Cardiac muscle cell (in vitro differentiated cells and primary cell): ENCODE data around the gene STPG2. TPM values are rescaled to one million over a fixed set of nuclear protein-coding genes. Genes with fewer than 3 reads are reported as not detected.

Experiments used
- DNase-seq, 2 donors: peaks; one replicate each; pipeline versions ENCODE4 v3.0.0 to v3.0.0-alpha.2; 2010 to 2017; ENCODE audit warnings: low read depth in 1 of 2, low spot score in 1 of 2
- H3K27ac ChIP-seq: fragments of 200-600 bp; sonication (generic); 2 replicates; pipeline ENCODE4 v1.5.1; 2016
- H3K27me3 ChIP-seq: fragments of 200-600 bp; sonication (generic); 2 replicates; pipeline ENCODE4 v1.6.0; 2016; ENCODE audit warnings: control low read depth
- H3K36me3 ChIP-seq: fragments of 200-600 bp; sonication (generic); 2 replicates; pipeline ENCODE4 v1.5.1; 2016; ENCODE audit warnings: control low read depth
- H3K4me1 ChIP-seq: fragments of 200-600 bp; sonication (generic); 2 replicates; pipeline ENCODE4 v1.8.1; 2017; ENCODE audit warnings: low read depth, mild to moderate bottlenecking, mixed run types
- H3K4me3 ChIP-seq: fragments of 200-600 bp; sonication (generic); 2 replicates; pipeline ENCODE4 v1.5.1; 2016; ENCODE audit warnings: mild to moderate bottlenecking
- H3K9me3 ChIP-seq: fragments of 200-600 bp; sonication (generic); 2 replicates; pipeline ENCODE4 v1.5.1; 2017; ENCODE audit warnings: low read depth, mild to moderate bottlenecking, control low read depth
- CTCF ChIP-seq: IDR thresholded peaks from 2 replicates; pipeline ENCODE4 v1.5.1; 2012; ENCODE audit warnings: low read depth, mild to moderate bottlenecking, low read length
- polyA plus RNA-seq: library from polyadenylated mRNA; unstranded; fragments of >200 nt; fragmentation: Nextera tagmentation; extraction: Ambion mirVana; gene quantifications from 2 replicates; pipeline ENCODE4 v1.2.1, GENCODE V29; 2016
- total RNA-seq: library from RNA; depleted of rRNA; stranded (reverse); fragments of >200 nt; gene quantifications from 2 replicates; pipeline ENCODE4 v1.2.3, GENCODE V29; 2016

Gene STPG2
- total and polyA plus RNA-seq, 2 experiments from 2014 or later = 0.20 to 0.30 TPM

GRCh38 chr4:97952763-97953162 is 190.5 kb downstream of the STPG2 start:
- Histone ChIP-seq H3K27me3 (no peaks in the 10 kb centered on the region), H3K36me3 (no peaks in the 10 kb centered on the region), H3K4me1 (no peaks in the 10 kb centered on the region), H3K9me3 (no peaks in the 10 kb centered on the region), H3K27ac (no peak overlapping the region), H3K4me3 (no peak overlapping the region)
- no peak for DNase-seq
- no peak for TF ChIP-seq CTCF

- no peak for TF ChIP-seq CTCF
- Histone ChIP-seq H3K4me3 (no peak overlapping the region), H3K27me3 (no peaks in the 10 kb centered on the region), H3K36me3 (no peaks in the 10 kb centered on the region), H3K9me3 (no peaks in the 10 kb centered on the region), H3K4me1 (no peaks in the 10 kb centered on the region), H3K27ac (no peak overlapping the region)
- no peak for DNase-seq
Measured at GRCh38 chr4:97950836-97951235, 192.4 kb downstream of the STPG2 start.

- Histone ChIP-seq H3K4me3 (no peak overlapping the region), H3K9me3 (no peaks in the 10 kb centered on the region), H3K27ac (no peak overlapping the region), H3K36me3 (no peaks in the 10 kb centered on the region), H3K4me1 (no peaks in the 10 kb centered on the region), H3K27me3 (no peaks in the 10 kb centered on the region)
- no peak for DNase-seq
- no peak for TF ChIP-seq CTCF
Measured at GRCh38 chr4:97942951-97943350, 200.3 kb downstream of the STPG2 start.

- no peak overlapping the region for H3K27ac ChIP-seq
- H3K9me3 ChIP-seq = no peaks in the 10 kb centered on the region
- H3K4me3 ChIP-seq = no peak overlapping the region
- no peak for DNase-seq
- H3K36me3 ChIP-seq = no peaks in the 10 kb centered on the region
- no peak for TF ChIP-seq CTCF
- no peaks in the 10 kb centered on the region for H3K27me3 ChIP-seq
- H3K4me1 ChIP-seq = no peaks in the 10 kb centered on the region
Measured at GRCh38 chr4:97942137-97942536, 201.1 kb downstream of the STPG2 start.

- DNase-seq = no peak
- Histone ChIP-seq H3K27me3 (no peaks in the 10 kb centered on the region), H3K27ac (no peak overlapping the region), H3K4me1 (no peaks in the 10 kb centered on the region), H3K36me3 (no peaks in the 10 kb centered on the region), H3K9me3 (no peaks in the 10 kb centered on the region), H3K4me3 (no peak overlapping the region)
- TF ChIP-seq CTCF = no peak
Measured at GRCh38 chr4:97938141-97938540, 205.1 kb downstream of the STPG2 start.
